ENCODE measurements around the gene C5orf47. TPM values are rescaled to one million over a fixed set of nuclear protein-coding genes. Genes with fewer than 3 reads are reported as not detected.

C5orf47 gene
- total RNA-seq, 1 experiment from 2014 or later = not detected

DNA sequence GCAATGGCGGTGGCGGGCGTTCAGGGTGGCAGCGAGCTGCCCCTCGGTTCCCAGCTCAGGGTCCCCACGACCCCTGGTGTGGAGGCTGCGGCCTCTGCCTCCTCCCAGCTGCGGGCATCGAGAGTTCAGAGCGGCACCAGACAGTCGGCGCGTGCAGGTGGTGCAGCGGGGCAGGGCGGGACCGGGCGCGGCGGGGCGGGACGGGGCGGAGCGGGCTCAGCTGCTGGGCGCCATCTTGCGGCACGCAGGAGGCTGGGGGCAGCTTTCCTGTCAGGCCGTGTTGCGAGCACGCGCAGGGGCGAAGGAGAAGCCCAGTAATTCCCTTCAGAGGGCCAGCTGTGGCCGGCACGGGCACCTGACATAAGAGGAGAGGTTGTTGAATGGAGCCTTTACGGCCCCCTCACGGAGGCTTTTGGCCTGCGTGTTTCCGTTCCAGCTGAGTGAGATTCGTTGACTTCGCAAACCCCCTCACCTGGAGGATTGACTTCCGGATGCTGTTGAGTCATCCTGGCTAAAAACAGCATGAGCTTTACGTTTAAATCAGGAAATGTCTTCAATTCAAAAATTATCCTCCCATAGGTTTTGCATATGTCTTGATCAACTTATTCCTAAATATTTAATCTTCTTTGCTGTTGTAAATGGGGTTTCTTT lies 587 bp downstream of the C5orf47 start:
- ChIA-PET CTCF (no interaction called here), POLR2A (no interaction called here), RAD21 (ENCODE audit: low non-redundant PET in 1 of 2, low total read pairs in 2 of 2, uncharacterized antibody in 2 of 2, unreplicated experiment in 2 of 2) (no interaction called here)
- H3K9me2 ChIP-seq (ENCODE audit: insufficient read depth) = no peaks in the 10 kb centered on the region
- DNase-seq (ENCODE audit: low read depth, low spot score) = no peak
- ATAC-seq = no peak
- H3K27ac ChIP-seq (ENCODE audit: low read depth, low read length) = no peak overlapping the region
- H3K4me1 ChIP-seq (ENCODE audit: control insufficient read depth in 1 of 2, insufficient read depth in 2 of 2, low read length in 2 of 2) = no peaks in the 10 kb centered on the region
- intact Hi-C loops (cut with micrococcal nuclease) = loop anchor here (10.0 kb wide), 1 partner anchor 1275 kb away; no protein-coding TSS in a partner anchor
- no peaks in the 10 kb centered on the region for H3K79me2 ChIP-seq (ENCODE audit: insufficient read depth, low read length)
- no peak overlapping the region for H3K9ac ChIP-seq (ENCODE audit: low read length)
- H2AFZ ChIP-seq (ENCODE audit: low read depth, low read length, poor library complexity, severe bottlenecking) = no peak overlapping the region
- no peak for TF ChIP-seq JUND (IDR thresholded peaks at IDR 0.05)
- TF ChIP-seq EZH2 (IDR thresholded peaks at IDR 0.05) = no peak
- TF ChIP-seq SP1 (IDR thresholded peaks at IDR 0.05; ENCODE audit: low read depth) = no peak
- no peak for TF ChIP-seq SRF (IDR thresholded peaks at IDR 0.05; ENCODE audit: low read depth)
- no peak for TF ChIP-seq TCF7L2 (IDR thresholded peaks at IDR 0.05; ENCODE audit: borderline replicate concordance, extremely low read depth, insufficient read depth, insufficient read length)
- TF ChIP-seq SIN3A (IDR thresholded peaks at IDR 0.05; ENCODE audit: low read depth) = no peak
- TF ChIP-seq FOSL1 (IDR thresholded peaks at IDR 0.05; ENCODE audit: low read depth) = no peak
- no peak for TF ChIP-seq POLR2AphosphoS5 (IDR thresholded peaks at IDR 0.05; ENCODE audit: low read depth, low read length)
- TF ChIP-seq POLR2A (IDR thresholded peaks at IDR 0.05; ENCODE audit: borderline replicate concordance, extremely low read depth, insufficient read depth, insufficient read length) = no peak
- TF ChIP-seq, protein P1, sequence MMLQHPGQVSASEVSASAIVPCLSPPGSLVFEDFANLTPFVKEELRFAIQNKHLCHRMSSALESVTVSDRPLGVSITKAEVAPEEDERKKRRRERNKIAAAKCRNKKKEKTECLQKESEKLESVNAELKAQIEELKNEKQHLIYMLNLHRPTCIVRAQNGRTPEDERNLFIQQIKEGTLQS (IDR thresholded peaks at IDR 0.05) = no peak
- TF ChIP-seq EZH2phosphoT487 (IDR thresholded peaks at IDR 0.05; ENCODE audit: borderline replicate concordance) = no peak
- TF ChIP-seq YY1 (IDR thresholded peaks at IDR 0.05; ENCODE audit: extremely low read depth, insufficient replicate concordance, low read depth, low read length) = no peak
- no peak for TF ChIP-seq ZNF274 (IDR thresholded peaks at IDR 0.05; ENCODE audit: low read depth, low read length)
- TF ChIP-seq, protein P2, sequence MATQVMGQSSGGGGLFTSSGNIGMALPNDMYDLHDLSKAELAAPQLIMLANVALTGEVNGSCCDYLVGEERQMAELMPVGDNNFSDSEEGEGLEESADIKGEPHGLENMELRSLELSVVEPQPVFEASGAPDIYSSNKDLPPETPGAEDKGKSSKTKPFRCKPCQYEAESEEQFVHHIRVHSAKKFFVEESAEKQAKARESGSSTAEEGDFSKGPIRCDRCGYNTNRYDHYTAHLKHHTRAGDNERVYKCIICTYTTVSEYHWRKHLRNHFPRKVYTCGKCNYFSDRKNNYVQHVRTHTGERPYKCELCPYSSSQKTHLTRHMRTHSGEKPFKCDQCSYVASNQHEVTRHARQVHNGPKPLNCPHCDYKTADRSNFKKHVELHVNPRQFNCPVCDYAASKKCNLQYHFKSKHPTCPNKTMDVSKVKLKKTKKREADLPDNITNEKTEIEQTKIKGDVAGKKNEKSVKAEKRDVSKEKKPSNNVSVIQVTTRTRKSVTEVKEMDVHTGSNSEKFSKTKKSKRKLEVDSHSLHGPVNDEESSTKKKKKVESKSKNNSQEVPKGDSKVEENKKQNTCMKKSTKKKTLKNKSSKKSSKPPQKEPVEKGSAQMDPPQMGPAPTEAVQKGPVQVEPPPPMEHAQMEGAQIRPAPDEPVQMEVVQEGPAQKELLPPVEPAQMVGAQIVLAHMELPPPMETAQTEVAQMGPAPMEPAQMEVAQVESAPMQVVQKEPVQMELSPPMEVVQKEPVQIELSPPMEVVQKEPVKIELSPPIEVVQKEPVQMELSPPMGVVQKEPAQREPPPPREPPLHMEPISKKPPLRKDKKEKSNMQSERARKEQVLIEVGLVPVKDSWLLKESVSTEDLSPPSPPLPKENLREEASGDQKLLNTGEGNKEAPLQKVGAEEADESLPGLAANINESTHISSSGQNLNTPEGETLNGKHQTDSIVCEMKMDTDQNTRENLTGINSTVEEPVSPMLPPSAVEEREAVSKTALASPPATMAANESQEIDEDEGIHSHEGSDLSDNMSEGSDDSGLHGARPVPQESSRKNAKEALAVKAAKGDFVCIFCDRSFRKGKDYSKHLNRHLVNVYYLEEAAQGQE (IDR thresholded peaks at IDR 0.05; ENCODE audit: low read depth) = no peak
- no peak for TF ChIP-seq CEBPB (IDR thresholded peaks at IDR 0.05; ENCODE audit: low read depth)
- TF ChIP-seq RAD21 (IDR thresholded peaks at IDR 0.05; ENCODE audit: low read depth) = no peak
- TF ChIP-seq, protein P3, sequence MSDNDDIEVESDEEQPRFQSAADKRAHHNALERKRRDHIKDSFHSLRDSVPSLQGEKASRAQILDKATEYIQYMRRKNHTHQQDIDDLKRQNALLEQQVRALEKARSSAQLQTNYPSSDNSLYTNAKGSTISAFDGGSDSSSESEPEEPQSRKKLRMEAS (IDR thresholded peaks at IDR 0.05) = no peak
- TF ChIP-seq, protein P4, sequence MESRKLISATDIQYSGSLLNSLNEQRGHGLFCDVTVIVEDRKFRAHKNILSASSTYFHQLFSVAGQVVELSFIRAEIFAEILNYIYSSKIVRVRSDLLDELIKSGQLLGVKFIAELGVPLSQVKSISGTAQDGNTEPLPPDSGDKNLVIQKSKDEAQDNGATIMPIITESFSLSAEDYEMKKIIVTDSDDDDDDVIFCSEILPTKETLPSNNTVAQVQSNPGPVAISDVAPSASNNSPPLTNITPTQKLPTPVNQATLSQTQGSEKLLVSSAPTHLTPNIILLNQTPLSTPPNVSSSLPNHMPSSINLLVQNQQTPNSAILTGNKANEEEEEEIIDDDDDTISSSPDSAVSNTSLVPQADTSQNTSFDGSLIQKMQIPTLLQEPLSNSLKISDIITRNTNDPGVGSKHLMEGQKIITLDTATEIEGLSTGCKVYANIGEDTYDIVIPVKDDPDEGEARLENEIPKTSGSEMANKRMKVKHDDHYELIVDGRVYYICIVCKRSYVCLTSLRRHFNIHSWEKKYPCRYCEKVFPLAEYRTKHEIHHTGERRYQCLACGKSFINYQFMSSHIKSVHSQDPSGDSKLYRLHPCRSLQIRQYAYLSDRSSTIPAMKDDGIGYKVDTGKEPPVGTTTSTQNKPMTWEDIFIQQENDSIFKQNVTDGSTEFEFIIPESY (IDR thresholded peaks at IDR 0.05; ENCODE audit: extremely low read depth, insufficient replicate concordance, low read length) = no peak
- no peak for TF ChIP-seq ELF1 (IDR thresholded peaks at IDR 0.05; ENCODE audit: borderline replicate concordance, low read depth)
- no peak for TF ChIP-seq EGR1 (IDR thresholded peaks at IDR 0.05; ENCODE audit: low read depth)
- no peaks in the 10 kb centered on the region for H3K27me3 ChIP-seq (ENCODE audit: insufficient read depth, low read length)
- H3K4me3 ChIP-seq (replicated peaks in 1 of 2; ENCODE audit: low read depth in 1 of 2, low read length in 2 of 2) = no peak overlapping the region
- H3K36me3 ChIP-seq (ENCODE audit: control insufficient read depth in 1 of 2, insufficient read depth in 2 of 2, low read length in 2 of 2) = no peaks in the 10 kb centered on the region
- no TSS peak for BruUV-seq (replicated peaks)
- no peaks in the 10 kb centered on the region for H4K20me1 ChIP-seq (ENCODE audit: insufficient read depth)
- no peak overlapping the region for H3K4me2 ChIP-seq (ENCODE audit: low read length)
- H3K9me3 ChIP-seq (ENCODE audit: control insufficient read depth in 1 of 2, insufficient read depth in 1 of 2, low read depth in 1 of 2, low read length in 2 of 2) = no peaks in the 10 kb centered on the region

All from HCT116 (cell line).